Psoas muscle (tissue), 8 donors: ENCODE results near the gene GRK5. TPM values are rescaled to one million over a fixed set of nuclear protein-coding genes. Genes with fewer than 3 reads are reported as not detected.

Experiments used
- ATAC-seq, 4 donors: fragments of 200-7000 bp; cut with Tn5 transposase; one replicate each; pipeline ENCODE4 v1.9.1; 2020; ENCODE audit warnings: moderate library complexity in 3 of 4, mild to moderate bottlenecking in 2 of 4
- DNase-seq, 2 donors: peaks; one replicate each; pipeline ENCODE4 v3.0.0-alpha.2; 2020
- H3K27ac ChIP-seq: fragments of 200-600 bp; one replicate; pipeline ENCODE4 v1.8.0; 2022
- H3K27me3 ChIP-seq, 3 donors: fragments of 200-600 bp in 1 of 3; one replicate each; pipeline versions ENCODE4 v1.6.1 to v1.8.0; 2013 to 2022; ENCODE audit warnings: low read length in 2 of 3, mild to moderate bottlenecking in 2 of 3, moderate library complexity in 1 of 3; ENCODE audit not compliant: insufficient read depth in 3 of 3
- H3K36me3 ChIP-seq, 2 donors: fragments of 200-600 bp in 1 of 2; one replicate each; pipeline versions ENCODE4 v1.6.1 to v1.8.0; 2013 to 2022; ENCODE audit warnings: low read depth in 1 of 2, mild to moderate bottlenecking in 1 of 2, moderate library complexity in 1 of 2; ENCODE audit not compliant: insufficient read depth in 1 of 2
- H3K4me1 ChIP-seq: fragments of 200-600 bp; one replicate; pipeline ENCODE4 v1.8.0; 2022
- H3K4me3 ChIP-seq: fragments of 200-600 bp; one replicate; pipeline ENCODE4 v1.8.0; 2022; ENCODE audit warnings: mild to moderate bottlenecking
- H3K9me3 ChIP-seq: fragments of 200-600 bp; one replicate; pipeline ENCODE4 v1.8.0; 2022
- WGBS, 3 donors: extraction: QIAGEN DNeasy Blood & Tissue Kit; methylation state at CpG; one replicate each; pipeline versions ENCODE4 v1.1.6 to v1.1.7; 2013; 5-methylcytosine and 5-hydroxymethylcytosine counted together
- intact Hi-C, 2 donors: fragments of 100-400 bp; cut with DNase I; formaldehyde crosslinking; loops; one replicate each; pipeline versions ENCODE4 v1.11.0 to v1.14.2; 2022
- polyA plus RNA-seq, 3 donors: library from polyadenylated mRNA; stranded (reverse); fragments of 200-250 nt; gene quantifications; one replicate each; pipeline ENCODE4 v1.2.3, GENCODE V29; 2013
- total RNA-seq, 4 donors: library from RNA; stranded (reverse); fragmentation: NEBNext Ultra II Directional in 2 of 4; extraction: Animal tissue kit (Norgen Biotek cat#: 25700) in 2 of 4; gene quantifications; one replicate each; pipeline versions ENCODE4 v1.2.1 to v1.2.4, GENCODE V29; 2021 to 2023
- TF ChIP-seq, protein P1 (sequence below): fragments of 200-600 bp; IDR thresholded peaks from one replicate; pipeline ENCODE4 v1.8.0; 2022; ENCODE audit warnings: antibody characterized with exemption
- donor health status: healthy with polysubstance abuse.
- donor health status: DM: no; HTN: no; CAD: no; lungs with moderate emphysema.
- donor health status: Bipolar disorder and iron deficiency.
- donor health status: healthy.
- donor health status: DM: yes; HTN: yes; CAD: no.
- donor health status: DM: no; HTN: no; CAD: no.
- donor health status: DM: no; HTN: no; CAD: no.
- donor health status: DM: yes; HTN: yes; CAD: no.

The GRK5 gene
- total and polyA plus RNA-seq, 7 donors: 7.0 to 15.5 (median 8.0) TPM

DNA sequence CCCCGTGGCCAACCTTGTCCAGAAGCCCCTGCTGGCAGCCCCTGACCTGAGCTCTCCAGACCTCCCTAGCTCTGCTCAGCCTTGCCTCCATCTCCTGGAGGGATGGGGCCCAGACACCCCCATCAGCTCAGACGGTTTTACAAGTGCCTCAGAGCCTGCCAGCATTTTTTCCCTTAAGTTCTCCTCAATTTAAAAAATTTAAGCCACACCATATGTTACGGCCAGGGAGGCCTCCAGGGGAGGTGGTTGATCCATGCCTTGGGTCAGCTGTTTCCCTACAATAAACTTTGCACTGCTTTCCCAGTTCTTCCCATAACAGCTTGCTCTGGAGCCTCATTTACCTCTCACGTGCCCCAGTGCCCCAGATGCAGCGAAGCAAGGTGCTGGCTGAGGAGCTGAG, 191.6 kb downstream of the GRK5 start:
- Histone ChIP-seq H3K36me3 (no peaks in the 10 kb centered on the region), H3K27me3 (no peaks in the 10 kb centered on the region), H3K4me3 (no peak overlapping the region), H3K9me3 (no peaks in the 10 kb centered on the region), H3K4me1 (peaks cover 6% of the 10 kb centered on the region), H3K27ac (no peak overlapping the region)
- no peak for ATAC-seq
- 72 to 79% (median 78%) methylated on average over 4 to 5 of the region's 5 CpGs for WGBS, 3 donors
- intact Hi-C loops: no loop called here
- peak in 1 of 2 donors; percentile 34 for DNase-seq
- TF ChIP-seq, protein P1, sequence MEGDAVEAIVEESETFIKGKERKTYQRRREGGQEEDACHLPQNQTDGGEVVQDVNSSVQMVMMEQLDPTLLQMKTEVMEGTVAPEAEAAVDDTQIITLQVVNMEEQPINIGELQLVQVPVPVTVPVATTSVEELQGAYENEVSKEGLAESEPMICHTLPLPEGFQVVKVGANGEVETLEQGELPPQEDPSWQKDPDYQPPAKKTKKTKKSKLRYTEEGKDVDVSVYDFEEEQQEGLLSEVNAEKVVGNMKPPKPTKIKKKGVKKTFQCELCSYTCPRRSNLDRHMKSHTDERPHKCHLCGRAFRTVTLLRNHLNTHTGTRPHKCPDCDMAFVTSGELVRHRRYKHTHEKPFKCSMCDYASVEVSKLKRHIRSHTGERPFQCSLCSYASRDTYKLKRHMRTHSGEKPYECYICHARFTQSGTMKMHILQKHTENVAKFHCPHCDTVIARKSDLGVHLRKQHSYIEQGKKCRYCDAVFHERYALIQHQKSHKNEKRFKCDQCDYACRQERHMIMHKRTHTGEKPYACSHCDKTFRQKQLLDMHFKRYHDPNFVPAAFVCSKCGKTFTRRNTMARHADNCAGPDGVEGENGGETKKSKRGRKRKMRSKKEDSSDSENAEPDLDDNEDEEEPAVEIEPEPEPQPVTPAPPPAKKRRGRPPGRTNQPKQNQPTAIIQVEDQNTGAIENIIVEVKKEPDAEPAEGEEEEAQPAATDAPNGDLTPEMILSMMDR: no peak

- TF ChIP-seq, protein P1: no peak
- DNase-seq (no peak), ATAC-seq (no peak)
- Histone ChIP-seq H3K27ac (no peak overlapping the region), H3K4me1 (peaks cover 6% of the 10 kb centered on the region), H3K4me3 (no peak overlapping the region), H3K27me3 (no peaks in the 10 kb centered on the region), H3K36me3 (no peaks in the 10 kb centered on the region), H3K9me3 (no peaks in the 10 kb centered on the region)
- intact Hi-C loops: no loop called here
- 84 to 89% (median 88%) methylated on average over 3 of the region's 3 CpGs for WGBS, 3 donors
Measured at GRCh38 chr10:119399466-119399865, 192.1 kb downstream of the GRK5 start.

- H3K27me3 ChIP-seq: no peaks in the 10 kb centered on the region
- no peaks in the 10 kb centered on the region for H3K9me3 ChIP-seq
- peaks cover 4% of the 10 kb centered on the region for H3K4me1 ChIP-seq
- H3K36me3 ChIP-seq: no peaks in the 10 kb centered on the region
- ATAC-seq: peak; percentile 68 to 90 (median 85)
- DNase-seq: peak; percentile 81 to 88
- TF ChIP-seq, protein P1: no peak
- H3K27ac ChIP-seq: peak overlapping the region; percentile 37
- H3K4me3 ChIP-seq: no peak overlapping the region
- 22 to 27% (median 22%) methylated on average over 14 of the region's 14 CpGs for WGBS, 3 donors
- intact Hi-C loops: no loop called here
Measured at GRCh38 chr10:119401671-119402395, 194.5 kb downstream of the GRK5 start.

DNA sequence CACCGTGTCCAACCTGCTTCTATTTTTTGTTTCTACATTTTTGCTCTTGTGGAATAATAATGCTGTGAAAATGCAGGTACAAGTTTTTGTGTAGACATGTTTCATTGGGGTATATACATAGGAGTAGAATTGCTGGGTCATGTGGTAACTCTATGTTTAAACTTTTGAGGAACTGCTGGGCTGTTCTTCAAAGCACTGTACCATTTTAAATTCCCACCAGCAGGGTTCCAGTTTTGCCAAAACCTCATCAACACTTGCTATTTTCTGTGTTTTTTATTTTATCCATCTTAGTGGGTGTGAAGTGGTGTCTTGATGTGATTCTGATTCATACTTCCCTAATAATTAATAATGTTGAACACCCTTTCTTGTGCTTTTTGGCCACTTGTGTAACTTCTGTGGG, 196.6 kb downstream of the GRK5 start:
- H3K4me1 ChIP-seq: peaks cover 4% of the 10 kb centered on the region
- H3K4me3 ChIP-seq: no peak overlapping the region
- intact Hi-C loops: no loop called here
- TF ChIP-seq, protein P1: no peak
- no peaks in the 10 kb centered on the region for H3K9me3 ChIP-seq
- 96 to 100% (median 96%) methylated on average over 1 of the region's 1 CpG for WGBS, 3 donors
- no peaks in the 10 kb centered on the region for H3K36me3 ChIP-seq
- ATAC-seq: no peak
- no peaks in the 10 kb centered on the region for H3K27me3 ChIP-seq
- H3K27ac ChIP-seq: no peak overlapping the region
- no peak for DNase-seq
